Right lobe of liver (tissue), 4 donors: ENCODE measurements around the gene PHACTR2.

ENCODE experiments used
- CTCF ChIP-seq, 4 donors: fragments of 200-600 bp in 3 of 4; fragments of 450-650 bp in 1 of 4; IDR thresholded peaks; one replicate each; pipeline versions ENCODE4 v1.5.1 to v1.8.0; 2016 to 2022; ENCODE audit warnings: antibody characterized with exemption in 4 of 4, mild to moderate bottlenecking in 2 of 4
- POLR2A ChIP-seq: fragments of 450-650 bp; IDR thresholded peaks from one replicate; pipeline ENCODE4 v1.6.1; 2017; ENCODE audit warnings: antibody characterized with exemption, mild to moderate bottlenecking
- donor health status: DM: no; HTN: no; CAD: no.
- donor health status: DM: no; HTN: no; CAD: no.
- donor health status: DM: no; HTN: yes; CAD: no.

GRCh38 chr6:143742955-143743255 lies 65.1 kb downstream of the PHACTR2 start:
- TF ChIP-seq POLR2A (no peak), CTCF (IDR thresholded peaks at IDR 0.05) (no peak)
